K562 (cell line): Measurements from ENCODE around the gene TAS2R10. TPM values are rescaled to one million over a fixed set of nuclear protein-coding genes. Genes with fewer than 3 reads are reported as not detected.

Source experiments
- ATAC-seq: fragments of 200-7000 bp; cut with Tn5 transposase; 3 replicates; pipeline ENCODE4 v1.9.1; 2020; ENCODE audit warnings: moderate library complexity
- Bru-seq: library from RNA; stranded (reverse); fragments of 400-500 nt; gene quantifications from one replicate; lab custom pipeline; 2021; lab: Mats Ljungman, UMichigan
- BruChase-seq, 2 experiments: library from RNA; stranded (reverse); fragments of 400-500 nt; gene quantifications; one replicate each; lab custom pipeline; 2021; lab: Mats Ljungman, UMichigan
- BruUV-seq: library from RNA; stranded (reverse); fragments of 400-500 nt; replicated peaks from 2 replicates; lab custom pipeline; 2021; lab: Mats Ljungman, UMichigan
- CTCF ChIA-PET: fragments of 300-600 bp; formaldehyde crosslinking; extraction: SDS; loops from one replicate; lab custom pipeline; 2021; ENCODE audit warnings: low intra/inter-chr PET ratio; lab: Yijun Ruan, JAX
- POLR2A ChIA-PET: fragments of 300-600, 350-650 bp; sonication (Branson Sonifier 250); formaldehyde crosslinking; extraction: SDS; loops from one replicate; lab custom pipeline; 2021; ENCODE audit warnings: antibody characterized with exemption, inconsistent platforms; lab: Yijun Ruan, JAX
- DNase-seq, 4 experiments: peaks; one replicate each; pipeline versions ENCODE4 v3.0.0 to v3.0.0-alpha.2; 2011 to 2018; ENCODE audit warnings: low spot score in 3 of 4, mixed read lengths in 3 of 4; ENCODE audit errors: extremely low read depth in 1 of 4
- FAIRE-seq: peaks from 2 replicates; lab custom pipeline; 2011; peaks lifted over from hg19 to GRCh38; lab: Jason Lieb, UNC
- H2AFZ ChIP-seq: 2 replicates; pipeline ENCODE4 v1.6.0; 2011; ENCODE audit warnings: low read depth, low read length, control low read depth, inconsistent platforms
- H3K27ac ChIP-seq: fragments of 200-600 bp; 3 replicates; pipeline ENCODE4 v1.8.0; 2011; ENCODE audit warnings: low read depth, mild to moderate bottlenecking, control low read depth, inconsistent platforms, low read length, moderate library complexity, mixed read lengths; ENCODE audit errors: extremely low read depth
- H3K27me3 ChIP-seq, 2 experiments: fragments of 300-600 bp in 1 of 2; 2 replicates in 1 of 2; 3 replicates in 1 of 2; pipeline versions ENCODE4 v1.6.0 to v1.8.0; 2011; ENCODE audit warnings: inconsistent platforms in 2 of 2, low read length in 2 of 2, mild to moderate bottlenecking in 1 of 2, mixed read lengths in 1 of 2, moderate library complexity in 1 of 2; ENCODE audit not compliant: control insufficient read depth in 2 of 2, insufficient read depth in 2 of 2
- H3K36me3 ChIP-seq: fragments of 300-600 bp; 3 replicates; pipeline ENCODE4 v1.8.0; 2011; ENCODE audit warnings: mild to moderate bottlenecking, low read length, inconsistent platforms; ENCODE audit not compliant: control insufficient read depth, insufficient read depth
- H3K4me1 ChIP-seq, 2 experiments: fragments of 200-600 bp in 1 of 2; replicated peaks in 1 of 2; 2 replicates in 1 of 2; 3 replicates in 1 of 2; pipeline versions ENCODE4 v1.5.1 to v1.8.0; 2011; ENCODE audit warnings: inconsistent platforms in 2 of 2, low read length in 2 of 2, mild to moderate bottlenecking in 1 of 2, mixed read lengths in 1 of 2, moderate library complexity in 1 of 2; ENCODE audit not compliant: control insufficient read depth in 2 of 2, insufficient read depth in 2 of 2
- H3K4me2 ChIP-seq: 2 replicates; pipeline ENCODE4 v1.6.1; 2011; ENCODE audit warnings: low read length, control low read depth, inconsistent platforms, mixed read lengths; ENCODE audit not compliant: insufficient read depth
- H3K4me3 ChIP-seq: fragments of 200-600 bp; sonication (generic), shearing (Covaris generic); 2 replicates; pipeline ENCODE4 v1.5.1; 2016; ENCODE audit warnings: control low read depth, inconsistent platforms
- H3K79me2 ChIP-seq: fragments of 200-600 bp; 3 replicates; pipeline ENCODE4 v1.8.0; 2011; ENCODE audit warnings: low read length, inconsistent platforms; ENCODE audit not compliant: control insufficient read depth, insufficient read depth
- H3K9ac ChIP-seq, 2 experiments: 2 replicates each; pipeline versions ENCODE4 v1.6.0 to v1.6.1; 2011; ENCODE audit warnings: low read depth in 2 of 2, low read length in 2 of 2, control low read depth in 1 of 2, inconsistent platforms in 1 of 2, mild to moderate bottlenecking in 1 of 2, mixed read lengths in 1 of 2; ENCODE audit not compliant: insufficient read depth in 1 of 2
- H3K9me1 ChIP-seq: one replicate; pipeline ENCODE4 v1.6.0; 2011; ENCODE audit warnings: inconsistent platforms, mild to moderate bottlenecking, low read length, moderate library complexity; ENCODE audit not compliant: control insufficient read depth, insufficient read depth
- H3K9me3 ChIP-seq: replicated peaks from 2 replicates; pipeline ENCODE4 v1.5.1; 2011; ENCODE audit warnings: low read depth, low read length, inconsistent platforms; ENCODE audit not compliant: control insufficient read depth, insufficient read depth
- H4K20me1 ChIP-seq: replicated peaks from 2 replicates; pipeline ENCODE4 v1.6.1; 2011; ENCODE audit warnings: low read length, inconsistent platforms, mixed read lengths; ENCODE audit not compliant: control insufficient read depth, insufficient read depth
- GTF2F1 ChIP-seq: IDR thresholded peaks from 2 replicates; pipeline ENCODE4 v1.6.1; 2011; ENCODE audit warnings: low read depth, low read length, improper control_type of control experiment
- KDM4B ChIP-seq, 2 experiments: fragments of 450-650 bp in 1 of 2; sonication (generic) in 1 of 2; IDR thresholded peaks; 2 replicates each; pipeline ENCODE4 v1.6.1; 2016 to 2017; ENCODE audit warnings: borderline replicate concordance in 2 of 2, antibody characterized with exemption in 1 of 2, low read depth in 1 of 2, mild to moderate bottlenecking in 1 of 2
- NUFIP1 ChIP-seq: fragments of 450-650 bp; IDR thresholded peaks from 2 replicates; pipeline ENCODE4 v1.6.1; 2018; ENCODE audit not compliant: partially characterized antibody
- TCFL5 ChIP-seq: fragments of 250-450 bp; sonication (Bioruptor Pico); conservative IDR thresholded peaks from 2 replicates; pipeline ENCODE4 v1.6.1; 2021; ENCODE audit warnings: mild to moderate bottlenecking, moderate library complexity, matching md5 sums
- TOE1 ChIP-seq, 2 experiments: fragments of 450-650 bp in 1 of 2; sonication (generic) in 1 of 2; formaldehyde crosslinking in 1 of 2; IDR thresholded peaks; 2 replicates each; pipeline versions ENCODE4 v1.7.1 to v1.8.0; 2016 to 2022; ENCODE audit warnings: borderline replicate concordance in 2 of 2, mild to moderate bottlenecking in 2 of 2, antibody characterized with exemption in 1 of 2, inconsistent platforms in 1 of 2, low read depth in 1 of 2, missing genetic modification reagents in 1 of 2, moderate library complexity in 1 of 2
- TRIM28 ChIP-seq: fragments of 450-650 bp; IDR thresholded peaks from 2 replicates; pipeline ENCODE4 v1.6.1; 2017
- ZNF551 ChIP-seq: fragments of 250-450 bp; sonication (Bioruptor Pico); IDR thresholded peaks from 2 replicates; pipeline ENCODE4 v1.5.0; 2021; ENCODE audit warnings: mild to moderate bottlenecking, moderate library complexity
- WGBS: fragments of 100-300 bp; shearing (Covaris generic); methylation state at CpG from one replicate; pipeline ENCODE4 v1.1.6; 2016; ENCODE audit warnings: low coverage, mixed read lengths; ENCODE audit not compliant: insufficient coverage; ENCODE audit errors: missing lambda C conversion rate; 5-methylcytosine and 5-hydroxymethylcytosine counted together
- in situ Hi-C: fragments of 300-500 bp; cut with MboI; formaldehyde crosslinking; loops from 4 replicates; pipeline ENCODE4 v1.15.0; 2018; ENCODE audit warnings: inconsistent platforms, mixed read lengths
- intact Hi-C: fragments of 100-400 bp; cut with micrococcal nuclease; formaldehyde crosslinking; loops from 2 replicates; pipeline ENCODE4 v1.14.2; 2022
- long read RNA-seq, 3 experiments: library from polyadenylated mRNA in 2 of 3; library from RNA in 1 of 3; unstranded in 2 of 3; stranded (forward) in 1 of 3; transcript quantifications; one replicate each; pipeline ENCODE4 v2.0.0, GENCODE V29; 2019 to 2022
- polyA minus RNA-seq, 3 experiments: library from RNA; depleted of rRNA, polyadenylated mRNA; stranded (reverse); fragments of >200 nt; gene quantifications; 2 replicates each; pipeline ENCODE4 v1.2.3, GENCODE V29; 2011
- polyA plus RNA-seq, 8 experiments: library from polyadenylated mRNA; depleted of rRNA in 4 of 8; stranded (reverse) in 5 of 8; unstranded in 3 of 8; fragments of >200 nt; fragmentation: Nextera tagmentation in 2 of 8; fragmentation: Illumina TruSeq in 1 of 8; extraction: Ambion mirVana in 2 of 8; extraction: Trizol in 1 of 8; gene quantifications; 2 replicates each; pipeline versions ENCODE4 v1.2.1 to v1.2.3, GENCODE V29; 2011 to 2014; ENCODE audit warnings: inconsistent platforms in 1 of 8, missing spikeins in 1 of 8
- total RNA-seq, 7 experiments: library from RNA; depleted of rRNA in 6 of 7; stranded (reverse); fragments of >200 nt in 6 of 7; fragmentation: Illumina TruSeq in 2 of 7; extraction: Trizol in 2 of 7; gene quantifications; 2 replicates each; pipeline versions ENCODE4 v1.2.1 to v1.2.3, GENCODE V29; 2011 to 2021; ENCODE audit warnings: low replicate concordance in 1 of 7

TAS2R10 gene, protein sequence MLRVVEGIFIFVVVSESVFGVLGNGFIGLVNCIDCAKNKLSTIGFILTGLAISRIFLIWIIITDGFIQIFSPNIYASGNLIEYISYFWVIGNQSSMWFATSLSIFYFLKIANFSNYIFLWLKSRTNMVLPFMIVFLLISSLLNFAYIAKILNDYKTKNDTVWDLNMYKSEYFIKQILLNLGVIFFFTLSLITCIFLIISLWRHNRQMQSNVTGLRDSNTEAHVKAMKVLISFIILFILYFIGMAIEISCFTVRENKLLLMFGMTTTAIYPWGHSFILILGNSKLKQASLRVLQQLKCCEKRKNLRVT
- 0.86 TPM in 1 of 2 replicates, not detected in the other for total RNA-seq (2011; cell fraction: chromatin; rRNA removed; ENCODE audit: low replicate concordance)
- not detected in 2 replicates for total RNA-seq (2011; cell fraction: nucleolus; rRNA removed)
- total RNA-seq (2011; cell fraction: nucleoplasm; rRNA removed), result 1.6 TPM in 1 of 2 replicates, not detected in the other
- total RNA-seq (2014; rRNA removed), result not detected in 2 replicates
- total RNA-seq (2014; rRNA removed; fragmentation: Illumina TruSeq; extraction: Trizol), result 0.16 and 0.22 TPM in 2 replicates
- 0.51 and 0.53 TPM in 2 replicates for total RNA-seq (2015; rRNA removed; fragmentation: Illumina TruSeq; extraction: Trizol)
- not detected in 2 replicates for total RNA-seq (2021)
- not detected in 2 replicates for polyA plus RNA-seq (2011; rRNA removed)
- polyA plus RNA-seq (2011; cell fraction: cytosol; rRNA removed), result not detected in 2 replicates
- polyA plus RNA-seq (2011; cell fraction: nucleus; rRNA removed), result 0.18 TPM in 1 of 2 replicates, not detected in the other
- not detected in 2 replicates for polyA plus RNA-seq (2012)
- polyA plus RNA-seq (2014; fragmentation: Illumina TruSeq; extraction: Trizol), result not detected in 2 replicates
- not detected for polyA plus RNA-seq (2014; fragmentation: Nextera tagmentation; extraction: Ambion mirVana)
- polyA plus RNA-seq (2014; rRNA removed), result not detected in 2 replicates
- not detected in 2 replicates for polyA minus RNA-seq (2011; rRNA and poly(A)+ RNA removed)
- polyA minus RNA-seq (2011; cell fraction: cytosol; rRNA and poly(A)+ RNA removed), result not detected in 2 replicates
- 0.33 and 0.54 TPM in 2 replicates for polyA minus RNA-seq (2011; cell fraction: nucleus; rRNA and poly(A)+ RNA removed)
- percentile 24 among the genes with signal in this experiment for Bru-seq, nascent RNA
- percentile 37 among the genes with signal in this experiment for BruChase-seq, experiment 1, labeled RNA remaining after a 2-hour chase
- BruChase-seq, experiment 2, labeled RNA remaining after a 6-hour chase, result percentile 49 among the genes with signal in this experiment
- long read RNA-seq, experiment 1, result 0 reads
- long read RNA-seq, experiment 2, result 0 reads
- long read RNA-seq, experiment 3, result 0 reads

DNA sequence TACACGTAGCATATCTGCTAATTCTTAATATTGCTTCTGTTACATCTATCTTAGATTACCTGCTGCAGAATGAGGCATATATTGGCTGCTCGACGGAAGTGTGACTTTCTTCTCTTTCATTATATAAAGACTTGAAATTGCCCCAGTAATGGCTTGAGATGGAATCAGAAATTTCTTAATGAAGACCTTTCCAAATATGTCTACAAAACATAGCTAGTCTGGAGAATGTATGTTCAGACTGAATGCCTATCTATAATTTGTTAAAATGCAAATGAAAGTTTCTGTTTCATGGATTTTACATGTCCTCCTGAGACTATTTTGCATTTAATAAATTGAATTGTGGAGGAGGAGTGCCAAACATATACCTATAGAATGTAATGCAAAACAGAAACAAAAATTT lies at the start of gene TAS2R10:
Gene TAS2R10 (minus strand): TSS at position 101 of the 400 bp plus-strand sequence. CDS start 89 bp downstream, at position 12.
- FAIRE-seq (no peak), DNase-seq (no peak), ATAC-seq (no peak)
- H3K9ac ChIP-seq, result no peak within 1 kb of the TSS
- no peak within 1 kb of the TSS for H3K4me2 ChIP-seq
- 0% methylated on average over 3 of the region's 3 CpGs for WGBS
- intact Hi-C loops, result no loop called here
- H3K79me2 ChIP-seq, result no peaks in the 10 kb centered on the region
- no peaks in the 10 kb centered on the region for H3K9me1 ChIP-seq
- H3K4me3 ChIP-seq, result no peak within 1 kb of the TSS
- no TSS peak for BruUV-seq
- no peaks in the 10 kb centered on the region for H3K9me3 ChIP-seq
- H3K27me3 ChIP-seq, result no peaks in the 10 kb centered on the region
- H4K20me1 ChIP-seq, result no peaks in the 10 kb centered on the region
- in situ Hi-C loops, result no loop called here
- H3K27ac ChIP-seq, result no peak within 1 kb of the TSS
- no peak within 1 kb of the TSS for H2AFZ ChIP-seq
- H3K36me3 ChIP-seq, result no peaks in the 10 kb centered on the region
- H3K4me1 ChIP-seq, result no peaks in the 10 kb centered on the region
- POLR2A ChIA-PET, result no interaction called here
- CTCF ChIA-PET, result no interaction called here
- TF ChIP-seq GTF2F1 (no peak), KDM4B (IDR thresholded peaks at IDR 0.05; ENCODE audit: borderline replicate concordance in 2 of 2, low read depth in 1 of 2) (no peak), ZNF551 (CRISPR knock-in tag) (no peak), TOE1 (IDR thresholded peaks at IDR 0.05; ENCODE audit: borderline replicate concordance) (no peak), TOE1 (CRISPR knock-in tag; IDR thresholded peaks at IDR 0.05; ENCODE audit: borderline replicate concordance, low read depth) (no peak), TRIM28 (no peak), NUFIP1 (no peak), TCFL5 (CRISPR knock-in tag) (no peak)
